Smooth muscle cell of the coronary artery (primary cell): ENCODE results near the gene SNHG17. TPM values are rescaled to one million over a fixed set of nuclear protein-coding genes. Genes with fewer than 3 reads are reported as not detected.

Experiments used
- total RNA-seq: library from RNA; depleted of rRNA; stranded (reverse); fragments of >200 nt; gene quantifications from 2 replicates; pipeline ENCODE4 v1.2.3, GENCODE V29; 2014; ENCODE audit warnings: low replicate concordance

SNHG17 gene
- total RNA-seq = 2.5 and 5.1 TPM in 2 replicates

GRCh38 chr20:38434770-38435554 is at the start of gene SNHG17:
SNHG17 (minus strand) TSS chr20:38435328.

GRCh38 chr20:38472513-38473366 is 37.6 kb upstream of the SNHG17 start, which contains the start of gene RALGAPB:
RALGAPB (plus strand) TSS chr20:38472843; CDS start chr20:38488433, 15,590 bp downstream.

Other genes starting within 250 kb of the SNHG17 start
- 0.59 and 13.7 TPM in 2 replicates for gene KIAA1755, start 174.6 kb downstream of the SNHG17 start, total RNA-seq
- gene BPI, start 131.2 kb downstream of the SNHG17 start, total RNA-seq = 0.12 and 0.30 TPM in 2 replicates
- 0.59 TPM in 1 of 2 replicates, not detected in the other for gene LBP, start 88.8 kb downstream of the SNHG17 start, total RNA-seq
- 18.3 and 18.9 TPM in 2 replicates for gene RALGAPB, start 37.5 kb upstream of the SNHG17 start, total RNA-seq
- not detected in 2 replicates for gene ADIG, start 145.9 kb upstream of the SNHG17 start, total RNA-seq
- not detected in 2 replicates for gene ARHGAP40, start 166.5 kb upstream of the SNHG17 start, total RNA-seq